D341Med (cell line): ENCODE results near the gene DUSP9.

Source experiments
- DNase-seq: peaks from one replicate; pipeline ENCODE4 v3.0.0; 2012; ENCODE audit warnings: low spot score

The DUSP9 gene

GRCh38 chrX:153647461-153648357, 706 bp downstream of the DUSP9 start:
- DNase-seq: peak; percentile 9

GRCh38 chrX:153648358-153649177, 1.6 kb downstream of the DUSP9 start:
- DNase-seq: peak; percentile 3

GRCh38 chrX:153649178-153649914, 2.3 kb downstream of the DUSP9 start:
- peak; percentile 84 for DNase-seq

GRCh38 chrX:153649915-153650782, 3.1 kb downstream of the DUSP9 start:
- peak; percentile 16 for DNase-seq

- peak; percentile 4 for DNase-seq
Observed at GRCh38 chrX:153650959-153651358, 4.0 kb downstream of the DUSP9 start.

GRCh38 chrX:153651540-153652079, 4.6 kb downstream of the DUSP9 start:
- peak; percentile 28 for DNase-seq

- DNase-seq: no peak
Observed at GRCh38 chrX:153653556-153653955, 6.6 kb downstream of the DUSP9 start.

GRCh38 chrX:153657161-153657560, 10.2 kb downstream of the DUSP9 start:
- no peak for DNase-seq

- no peak for DNase-seq
Observed at GRCh38 chrX:153659268-153659667, 12.3 kb downstream of the DUSP9 start.

GRCh38 chrX:153662266-153662665, 15.3 kb downstream of the DUSP9 start:
- DNase-seq: no peak

- no peak for DNase-seq
Observed at GRCh38 chrX:153665726-153666306, 18.8 kb downstream of the DUSP9 start.

- DNase-seq: no peak
Observed at GRCh38 chrX:153667281-153667955, 20.4 kb downstream of the DUSP9 start.

GRCh38 chrX:153667956-153668396, 21.0 kb downstream of the DUSP9 start:
- DNase-seq: peak; percentile 83

- DNase-seq: no peak
Observed at GRCh38 chrX:153668423-153669173, 21.6 kb downstream of the DUSP9 start.

- peak; percentile 77 for DNase-seq
Observed at GRCh38 chrX:153669174-153669890, 22.3 kb downstream of the DUSP9 start.

GRCh38 chrX:153669901-153670731, 23.1 kb downstream of the DUSP9 start:
- DNase-seq: no peak

GRCh38 chrX:153670748-153671588, 24.0 kb downstream of the DUSP9 start:
- DNase-seq: no peak
